ENCODE measurements around the gene SHC3.
"Not testable (repeated sequence)": the region's sequence is repeated elsewhere in the genome, so short reads cannot be mapped to it uniquely, and the experiment has no call there.

The SHC3 gene

GRCh38 chr9:89212171-89212570 is 33.6 kb upstream of the SHC3 start:
- Histone ChIP-seq H3K27me3 (peaks cover 19% of the 10 kb centered on the region), H3K36me3 (no peaks in the 10 kb centered on the region), H3K4me1 (ENCODE audit: control insufficient read depth in 1 of 2, insufficient read depth in 1 of 2, low read depth in 1 of 2, low read length in 1 of 2) (no peaks in the 10 kb centered on the region), H3K27ac (no peak overlapping the region), H3K9me3 (no peaks in the 10 kb centered on the region), H3K4me3 (ENCODE audit: low read depth in 1 of 2, low read length in 1 of 2) (no peak overlapping the region)
- TF ChIP-seq CTCF (IDR thresholded peaks at IDR 0.05) = no peak

GRCh38 chr9:89209311-89209710 is 30.7 kb upstream of the SHC3 start:
- H3K4me1 ChIP-seq (ENCODE audit: control insufficient read depth in 1 of 2, insufficient read depth in 1 of 2, low read depth in 1 of 2, low read length in 1 of 2); H3K4me3 ChIP-seq (ENCODE audit: low read depth in 1 of 2, low read length in 1 of 2): not testable (repeated sequence)

GRCh38 chr9:89207026-89207425 is 28.4 kb upstream of the SHC3 start:
- no peak overlapping the region for H3K27ac ChIP-seq
- H3K4me1 ChIP-seq (ENCODE audit: control insufficient read depth in 1 of 2, insufficient read depth in 1 of 2, low read depth in 1 of 2, low read length in 1 of 2) = no peaks in the 10 kb centered on the region
- no peaks in the 10 kb centered on the region for H3K27me3 ChIP-seq
- no peak overlapping the region for H3K4me3 ChIP-seq (ENCODE audit: low read depth in 1 of 2, low read length in 1 of 2)
- no peaks in the 10 kb centered on the region for H3K36me3 ChIP-seq
- no peak for TF ChIP-seq CTCF (IDR thresholded peaks at IDR 0.05)
- H3K9me3 ChIP-seq = no peaks in the 10 kb centered on the region

More at GRCh38 chr9:89209311-89209710, 30.7 kb upstream of the SHC3 start:
- H3K9me3 ChIP-seq, H3K27me3 ChIP-seq, H3K36me3 ChIP-seq, H3K27ac ChIP-seq: not testable (repeated sequence)

- no peaks in the 10 kb centered on the region for H3K4me1 ChIP-seq (ENCODE audit: control insufficient read depth in 1 of 2, insufficient read depth in 1 of 2, low read depth in 1 of 2, low read length in 1 of 2)
- no peaks in the 10 kb centered on the region for H3K27me3 ChIP-seq
- H3K9me3 ChIP-seq = no peaks in the 10 kb centered on the region
- TF ChIP-seq CTCF (IDR thresholded peaks at IDR 0.05) = no peak
- no peak overlapping the region for H3K4me3 ChIP-seq (ENCODE audit: low read depth in 1 of 2, low read length in 1 of 2)
- H3K36me3 ChIP-seq = no peaks in the 10 kb centered on the region
- no peak overlapping the region for H3K27ac ChIP-seq
These were observed 26.2 kb upstream of the SHC3 start for GRCh38 chr9:89204801-89205200.

- peaks cover 33% of the 10 kb centered on the region for H3K27me3 ChIP-seq
- no peak for TF ChIP-seq CTCF (IDR thresholded peaks at IDR 0.05)
- H3K27ac ChIP-seq = no peak overlapping the region
- no peaks in the 10 kb centered on the region for H3K4me1 ChIP-seq (ENCODE audit: control insufficient read depth in 1 of 2, insufficient read depth in 1 of 2, low read depth in 1 of 2, low read length in 1 of 2)
- H3K4me3 ChIP-seq (ENCODE audit: low read depth in 1 of 2, low read length in 1 of 2) = no peak overlapping the region
- no peaks in the 10 kb centered on the region for H3K36me3 ChIP-seq
- H3K9me3 ChIP-seq = no peaks in the 10 kb centered on the region
These were observed 16.6 kb upstream of the SHC3 start for GRCh38 chr9:89195131-89195797.

GRCh38 chr9:89194421-89195130 is 16.0 kb upstream of the SHC3 start:
- TF ChIP-seq CTCF (IDR thresholded peaks at IDR 0.05) = no peak
- H3K27me3 ChIP-seq = peaks cover 39% of the 10 kb centered on the region
- H3K9me3 ChIP-seq = no peaks in the 10 kb centered on the region
- no peak overlapping the region for H3K4me3 ChIP-seq (ENCODE audit: low read depth in 1 of 2, low read length in 1 of 2)
- H3K27ac ChIP-seq = no peak overlapping the region
- H3K36me3 ChIP-seq = no peaks in the 10 kb centered on the region
- no peaks in the 10 kb centered on the region for H3K4me1 ChIP-seq (ENCODE audit: control insufficient read depth in 1 of 2, insufficient read depth in 1 of 2, low read depth in 1 of 2, low read length in 1 of 2)

Data from neutrophil (primary cell).